Activated CD8-positive, alpha-beta T cell treated with anti-CD3 and anti-CD28 coated beads for 36 hours (primary cell): ENCODE measurements around the gene RAD51B. TPM values are rescaled to one million over a fixed set of nuclear protein-coding genes. Genes with fewer than 3 reads are reported as not detected.
"Not testable (repeated sequence)": the region's sequence is repeated elsewhere in the genome, so short reads cannot be mapped to it uniquely, and the experiment has no call there.

Experiments used
- ATAC-seq: fragments of 200-7000 bp; cut with Tn5 transposase; one replicate; pipeline ENCODE4 v1.10.0; 2021; ENCODE audit warnings: mild to moderate bottlenecking, moderate library complexity
- CTCF ChIA-PET: fragments of 350-600 bp; sonication (Branson Sonifier 250); formaldehyde crosslinking; loops from one replicate; lab custom pipeline; 2021; ENCODE audit warnings: antibody characterized with exemption; lab: Charles Lee
- POLR2A ChIA-PET: fragments of 350-600 bp; sonication (Branson Sonifier 250); formaldehyde crosslinking; loops from one replicate; lab custom pipeline; 2021; ENCODE audit warnings: antibody characterized with exemption; lab: Charles Lee
- DNase-seq: peaks from one replicate; pipeline ENCODE4 v3.0.0-alpha.2; 2020
- H3K27ac Mint-ChIP-seq: one replicate; pipeline ENCODE4 v1.8.0; 2021; ENCODE audit warnings: mild to moderate bottlenecking, mixed read lengths
- H3K27me3 Mint-ChIP-seq: one replicate; pipeline ENCODE4 v1.8.0; 2021; ENCODE audit warnings: mixed read lengths
- H3K36me3 Mint-ChIP-seq: one replicate; pipeline ENCODE4 v1.8.0; 2021; ENCODE audit warnings: low read depth, mixed read lengths
- H3K4me1 Mint-ChIP-seq: one replicate; pipeline ENCODE4 v1.8.0; 2021; ENCODE audit warnings: low read depth, mixed read lengths
- H3K4me3 Mint-ChIP-seq: one replicate; pipeline ENCODE4 v1.8.0; 2021; ENCODE audit warnings: mild to moderate bottlenecking, moderate library complexity, mixed read lengths
- H3K9me3 Mint-ChIP-seq: one replicate; pipeline ENCODE4 v1.8.0; 2021; ENCODE audit warnings: mixed read lengths
- intact Hi-C: fragments of 100-400 bp; cut with micrococcal nuclease; formaldehyde crosslinking; loops from one replicate; pipeline ENCODE4 v1.10.0; 2022
- total RNA-seq, 2 experiments: library from RNA; stranded (reverse); gene quantifications; one replicate each; pipeline ENCODE4 v1.2.3, GENCODE V29; 2021
- TF ChIP-seq, protein P1 (sequence below): fragments of 200-600 bp; IDR thresholded peaks from one replicate; pipeline ENCODE4 v1.8.0; 2022; ENCODE audit warnings: antibody characterized with exemption, mild to moderate bottlenecking

The RAD51B gene
- total RNA-seq, 2 experiments from 2014 or later, result 38.2 to 40.6 TPM

DNA sequence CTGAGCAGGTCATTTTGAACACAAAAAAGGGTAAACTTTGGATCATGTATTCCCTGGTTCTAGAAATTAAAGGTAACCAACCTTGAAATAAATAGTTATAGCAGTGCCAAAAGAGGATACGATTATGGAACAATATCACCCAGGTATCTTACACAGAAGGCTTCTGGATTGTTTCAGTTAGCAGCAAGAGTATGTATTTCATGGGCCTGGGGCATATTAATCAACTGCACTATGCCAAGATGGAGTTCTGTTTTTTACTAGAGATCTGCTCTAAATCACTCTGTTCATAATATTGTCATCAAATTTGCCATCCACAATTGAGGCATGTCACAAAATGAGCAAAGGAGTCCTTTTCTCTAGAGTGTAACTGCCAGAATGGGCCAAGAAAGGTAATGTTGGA lies 357.1 kb downstream of the RAD51B start:
- intact Hi-C loops, result no loop called here
- H3K4me1 Mint-ChIP-seq, result peaks cover 13% of the 10 kb centered on the region
- TF ChIP-seq, protein P1, sequence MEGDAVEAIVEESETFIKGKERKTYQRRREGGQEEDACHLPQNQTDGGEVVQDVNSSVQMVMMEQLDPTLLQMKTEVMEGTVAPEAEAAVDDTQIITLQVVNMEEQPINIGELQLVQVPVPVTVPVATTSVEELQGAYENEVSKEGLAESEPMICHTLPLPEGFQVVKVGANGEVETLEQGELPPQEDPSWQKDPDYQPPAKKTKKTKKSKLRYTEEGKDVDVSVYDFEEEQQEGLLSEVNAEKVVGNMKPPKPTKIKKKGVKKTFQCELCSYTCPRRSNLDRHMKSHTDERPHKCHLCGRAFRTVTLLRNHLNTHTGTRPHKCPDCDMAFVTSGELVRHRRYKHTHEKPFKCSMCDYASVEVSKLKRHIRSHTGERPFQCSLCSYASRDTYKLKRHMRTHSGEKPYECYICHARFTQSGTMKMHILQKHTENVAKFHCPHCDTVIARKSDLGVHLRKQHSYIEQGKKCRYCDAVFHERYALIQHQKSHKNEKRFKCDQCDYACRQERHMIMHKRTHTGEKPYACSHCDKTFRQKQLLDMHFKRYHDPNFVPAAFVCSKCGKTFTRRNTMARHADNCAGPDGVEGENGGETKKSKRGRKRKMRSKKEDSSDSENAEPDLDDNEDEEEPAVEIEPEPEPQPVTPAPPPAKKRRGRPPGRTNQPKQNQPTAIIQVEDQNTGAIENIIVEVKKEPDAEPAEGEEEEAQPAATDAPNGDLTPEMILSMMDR, result no peak
- H3K4me3 Mint-ChIP-seq, result no peak overlapping the region
- CTCF ChIA-PET, result no interaction called here
- DNase-seq, result no peak
- no peak for ATAC-seq
- no peaks in the 10 kb centered on the region for H3K36me3 Mint-ChIP-seq
- POLR2A ChIA-PET, result no interaction called here
- no peaks in the 10 kb centered on the region for H3K27me3 Mint-ChIP-seq
- no peaks in the 10 kb centered on the region for H3K9me3 Mint-ChIP-seq
- H3K27ac Mint-ChIP-seq, result no peak overlapping the region

DNA sequence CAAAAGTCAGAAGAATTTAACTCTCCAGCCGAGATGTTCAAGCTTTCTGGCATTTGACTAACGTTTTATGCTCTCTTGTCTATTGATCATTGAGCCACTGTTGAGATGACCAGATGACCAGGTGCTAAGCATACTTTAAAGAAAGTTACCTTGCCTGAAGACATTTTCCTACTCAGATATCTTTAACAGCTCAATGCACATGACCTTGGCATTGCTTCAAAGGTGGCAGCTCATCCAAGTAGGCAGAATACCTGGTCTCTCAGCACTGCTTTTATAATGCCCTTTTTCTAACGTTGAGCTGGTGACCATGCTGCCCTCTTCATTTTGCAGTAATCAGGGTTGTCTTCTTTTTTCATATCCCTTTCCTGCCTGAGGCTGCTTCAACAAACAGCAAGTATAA lies 358.1 kb downstream of the RAD51B start:
- peaks cover 23% of the 10 kb centered on the region for H3K4me1 Mint-ChIP-seq
- H3K36me3 Mint-ChIP-seq, result no peaks in the 10 kb centered on the region
- intact Hi-C loops, result no loop called here
- no peak overlapping the region for H3K4me3 Mint-ChIP-seq
- H3K27me3 Mint-ChIP-seq, result no peaks in the 10 kb centered on the region
- ATAC-seq (no peak), DNase-seq (no peak)
- no peaks in the 10 kb centered on the region for H3K9me3 Mint-ChIP-seq
- ChIA-PET CTCF (interaction anchor here (1.0 to 1.3 kb wide), 2 partner anchors 10 to 234 kb away, joined by 3 to 5 read pairs; no protein-coding TSS in a partner anchor), POLR2A (no interaction called here)
- H3K27ac Mint-ChIP-seq, result no peak overlapping the region
- TF ChIP-seq, protein P1, result no peak

GRCh38 chr14:68178282-68178681 lies 358.7 kb downstream of the RAD51B start:
- Mint-ChIP-seq H3K4me3 (no peak overlapping the region), H3K9me3 (no peaks in the 10 kb centered on the region), H3K27me3 (no peaks in the 10 kb centered on the region), H3K4me1 (peaks cover 28% of the 10 kb centered on the region), H3K36me3 (no peaks in the 10 kb centered on the region), H3K27ac (no peak overlapping the region)
- ChIA-PET POLR2A (no interaction called here), CTCF (interaction anchor here (1.0 to 1.3 kb wide), 2 partner anchors 10 to 234 kb away, joined by 3 to 5 read pairs; no protein-coding TSS in a partner anchor)
- DNase-seq (no peak), ATAC-seq (no peak)
- TF ChIP-seq, protein P1, result no peak
- intact Hi-C loops, result no loop called here

DNA sequence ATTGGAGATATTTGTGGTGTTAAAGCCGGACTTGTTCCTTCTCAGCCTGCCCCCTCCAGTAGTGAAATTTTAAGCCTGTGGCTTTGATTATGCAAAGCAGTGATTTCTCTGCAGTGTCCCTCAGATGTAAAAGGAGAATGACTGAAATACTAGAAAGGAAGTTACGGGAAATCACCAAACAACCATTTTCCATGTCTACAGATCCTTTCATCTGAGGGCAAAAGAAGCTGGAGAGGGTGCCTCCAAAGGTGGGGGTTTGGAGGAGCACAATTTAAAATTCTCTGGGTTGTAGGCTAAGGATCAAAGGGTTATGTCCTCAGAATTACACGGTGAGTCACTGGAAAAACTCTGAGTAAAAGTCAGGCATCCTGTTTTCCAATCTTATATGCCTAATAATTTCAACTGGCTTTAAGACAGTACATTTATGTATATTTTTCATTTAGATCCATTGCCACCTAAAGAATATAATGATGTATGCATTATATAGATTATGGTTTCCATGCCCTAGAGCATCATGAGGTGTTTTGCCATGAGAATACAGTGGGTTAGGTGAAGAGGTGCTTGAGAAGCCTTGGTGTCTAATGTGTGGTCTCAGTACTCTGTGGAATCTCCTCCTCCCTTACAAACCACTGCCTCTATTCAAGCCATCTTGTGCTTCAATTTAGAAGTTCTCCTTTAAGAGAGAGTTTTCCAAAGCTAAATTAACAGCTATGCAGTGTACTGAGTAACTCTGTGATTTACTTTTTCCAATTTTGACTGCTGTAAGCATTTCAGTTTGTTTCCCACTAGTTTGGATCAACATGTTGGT lies 362.1 kb downstream of the RAD51B start:
- Mint-ChIP-seq H3K27me3 (no peaks in the 10 kb centered on the region), H3K27ac (peak overlapping the region; percentile 44), H3K36me3 (no peaks in the 10 kb centered on the region), H3K4me1 (peaks cover 31% of the 10 kb centered on the region), H3K4me3 (no peak overlapping the region), H3K9me3 (no peaks in the 10 kb centered on the region)
- ChIA-PET POLR2A (interaction anchor here (1.3 kb wide), 1 partner anchor 29 kb away, joined by 6 read pairs; no protein-coding TSS in a partner anchor), CTCF (interaction anchor here (0.7 to 0.9 kb wide), 2 partner anchors 9 to 68 kb away, joined by 3 read pairs; no protein-coding TSS in a partner anchor)
- intact Hi-C loops, result no loop called here
- TF ChIP-seq, protein P1, result no peak
- DNase-seq, result no peak
- ATAC-seq, result peak; percentile 33

- ATAC-seq (peak; percentile 87), DNase-seq (peak; percentile 30)
- peaks cover 31% of the 10 kb centered on the region for H3K4me1 Mint-ChIP-seq
- ChIA-PET POLR2A (interaction anchor here (0.5 kb wide), 1 partner anchor 13 kb away, joined by 3 read pairs; no protein-coding TSS in a partner anchor), CTCF (no interaction called here)
- peak overlapping the region; percentile 1 for H3K4me3 Mint-ChIP-seq
- TF ChIP-seq, protein P1, result no peak
- intact Hi-C loops, result no loop called here
- no peaks in the 10 kb centered on the region for H3K27me3 Mint-ChIP-seq
- H3K27ac Mint-ChIP-seq, result peak overlapping the region; percentile 63
- H3K9me3 Mint-ChIP-seq, result no peaks in the 10 kb centered on the region
- no peaks in the 10 kb centered on the region for H3K36me3 Mint-ChIP-seq
These were observed 362.9 kb downstream of the RAD51B start for GRCh38 chr14:68182492-68182891.

DNA sequence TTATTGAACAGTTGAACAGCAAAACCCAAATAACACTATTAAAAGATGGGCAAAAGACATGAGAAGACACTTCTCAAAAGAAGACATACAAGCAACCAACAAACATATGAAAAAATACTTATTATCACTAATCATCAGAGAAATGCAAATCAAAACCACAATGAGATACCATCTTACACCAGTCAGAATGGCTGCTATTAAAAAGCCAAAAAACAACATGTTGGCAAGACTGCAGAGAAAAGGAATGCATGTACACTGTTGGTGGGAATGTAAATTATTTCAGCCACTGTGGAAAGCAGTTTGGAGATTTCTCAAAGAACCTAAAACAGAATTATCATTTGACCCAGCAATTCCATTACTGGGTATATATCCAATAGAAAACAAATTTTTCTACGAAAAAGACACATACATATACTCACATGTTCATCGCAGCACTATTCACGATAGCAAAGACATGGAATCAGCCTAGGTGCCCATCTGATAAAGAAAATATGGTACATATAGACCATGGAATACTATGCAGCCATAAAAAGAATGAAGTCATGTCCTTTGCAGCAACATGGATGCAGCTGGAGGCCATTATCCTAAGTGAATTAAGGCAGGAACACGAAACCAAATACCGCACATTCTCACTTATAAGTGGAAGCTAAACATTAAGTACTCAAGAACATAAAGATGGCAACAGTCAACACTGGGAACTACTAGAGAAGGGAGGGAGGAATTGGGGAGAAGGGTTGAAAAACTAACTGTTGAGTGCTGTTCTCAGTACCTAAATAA lies 367.1 kb downstream of the RAD51B start:
- ATAC-seq, H3K27me3 Mint-ChIP-seq, H3K36me3 Mint-ChIP-seq, POLR2A ChIA-PET, H3K4me3 Mint-ChIP-seq, CTCF ChIA-PET, DNase-seq, H3K27ac Mint-ChIP-seq, H3K9me3 Mint-ChIP-seq, intact Hi-C loops: not testable (repeated sequence)
- H3K4me1 Mint-ChIP-seq, result peaks cover 21% of the 10 kb centered on the region
